ENCODE data around the gene NRIP2.

The NRIP2 gene

GRCh38 chr12:2775431-2775830 is 59.4 kb downstream of the NRIP2 start:
- no peak for ATAC-seq

More at GRCh38 chr12:2775431-2775830, 59.4 kb downstream of the NRIP2 start:
- TF ChIP-seq TSHZ2 (CRISPR knock-in tag; IDR thresholded peaks at IDR 0.05) = no peak
- no peak for TF ChIP-seq SNAI2 (CRISPR knock-in tag; IDR thresholded peaks at IDR 0.05)
- TF ChIP-seq ARNTL (CRISPR knock-in tag; IDR thresholded peaks at IDR 0.05; ENCODE audit: borderline replicate concordance, low read depth) = no peak
- TF ChIP-seq ESRRG (CRISPR knock-in tag; IDR thresholded peaks at IDR 0.05) = no peak
- no peak for TF ChIP-seq TCF4 (CRISPR knock-in tag; IDR thresholded peaks at IDR 0.05; ENCODE audit: borderline replicate concordance)
- no peak for TF ChIP-seq POU6F1 (CRISPR knock-in tag; IDR thresholded peaks at IDR 0.05; ENCODE audit: borderline replicate concordance, low read depth)
- no peak for TF ChIP-seq ZC3H10 (CRISPR knock-in tag; IDR thresholded peaks at IDR 0.05)
- no peak for TF ChIP-seq ZFP3 (CRISPR knock-in tag; IDR thresholded peaks at IDR 0.05)
- no peak for TF ChIP-seq GLIS3 (CRISPR knock-in tag; IDR thresholded peaks at IDR 0.05)
- TF ChIP-seq BACH2 (CRISPR knock-in tag; IDR thresholded peaks at IDR 0.05; ENCODE audit: borderline replicate concordance) = no peak
- no peak for TF ChIP-seq PATZ1 (CRISPR knock-in tag; IDR thresholded peaks at IDR 0.05; ENCODE audit: borderline replicate concordance)
